HepG2 (cell line): ENCODE data around the gene ZNF277.

Experiments used
- CTCF ChIP-seq: sonication (generic); formaldehyde crosslinking; IDR thresholded peaks from 2 replicates; pipeline ENCODE4 v1.5.0; 2020; ENCODE audit warnings: mild to moderate bottlenecking, missing genetic modification reagents, moderate library complexity
- MAX ChIP-seq: IDR thresholded peaks from 2 replicates; pipeline ENCODE4 v1.6.1; 2012; ENCODE audit warnings: inconsistent platforms
- NR0B2 ChIP-seq: sonication (generic); formaldehyde crosslinking; IDR thresholded peaks from 2 replicates; pipeline ENCODE4 v1.4.0; 2020; ENCODE audit warnings: mild to moderate bottlenecking, missing genetic modification reagents
- POLR2A ChIP-seq, 2 experiments: IDR thresholded peaks; 2 replicates each; pipeline ENCODE4 v1.6.1; 2011; ENCODE audit warnings: low read depth in 2 of 2, low read length in 2 of 2, mild to moderate bottlenecking in 1 of 2, moderate library complexity in 1 of 2; ENCODE audit not compliant: insufficient read depth in 1 of 2
- PRPF4 ChIP-seq: fragments of 200-400 bp; formaldehyde crosslinking; IDR thresholded peaks from 2 replicates; pipeline ENCODE4 v1.6.1; 2016; ENCODE audit warnings: low read length, low read depth; ENCODE audit not compliant: poor library complexity, severe bottlenecking
- REST ChIP-seq, 2 experiments: IDR thresholded peaks; 2 replicates each; pipeline ENCODE4 v1.6.1; 2011 to 2012; ENCODE audit warnings: low read length in 2 of 2, borderline replicate concordance in 1 of 2, low read depth in 1 of 2, mild to moderate bottlenecking in 1 of 2, moderate library complexity in 1 of 2
- SALL1 ChIP-seq: sonication (generic); formaldehyde crosslinking; IDR thresholded peaks from 2 replicates; pipeline ENCODE4 v1.8.0; 2022; ENCODE audit warnings: mild to moderate bottlenecking, missing genetic modification reagents
- SP1 ChIP-seq, 2 experiments: fragments of 450-650 bp in 1 of 2; sonication (generic) in 1 of 2; formaldehyde crosslinking in 1 of 2; IDR thresholded peaks; 2 replicates each; pipeline versions ENCODE4 v1.4.0 to v1.6.1; 2016 to 2020; ENCODE audit warnings: missing genetic modification reagents in 1 of 2
- SP2 ChIP-seq: sonication (generic); formaldehyde crosslinking; IDR thresholded peaks from 2 replicates; pipeline ENCODE4 v1.5.1; 2020; ENCODE audit warnings: mild to moderate bottlenecking, missing genetic modification reagents
- ZNF850 ChIP-seq: sonication (generic); formaldehyde crosslinking; conservative IDR thresholded peaks from 2 replicates; pipeline ENCODE4 v1.9.0; 2021; ENCODE audit warnings: mild to moderate bottlenecking, missing genetic modification reagents
- ZSCAN25 ChIP-seq: sonication (generic); formaldehyde crosslinking; IDR thresholded peaks from 2 replicates; pipeline ENCODE4 v1.8.0; 2022; ENCODE audit warnings: mild to moderate bottlenecking, missing genetic modification reagents

- TF ChIP-seq SALL1 (no peak), ZNF850 (CRISPR knock-in tag) (no peak), REST (IDR thresholded peaks at IDR 0.05; ENCODE audit: borderline replicate concordance in 1 of 2, low read depth in 1 of 2, low read length in 2 of 2) (no peak), MAX (no peak), PRPF4 (no peak), SP2 (CRISPR knock-in tag) (no peak), POLR2A (IDR thresholded peaks at IDR 0.05; ENCODE audit: insufficient read depth in 1 of 2, low read depth in 2 of 2, low read length in 2 of 2) (no peak), SP1 (IDR thresholded peaks at IDR 0.05) (no peak), SP1 (CRISPR knock-in tag; IDR thresholded peaks at IDR 0.05) (no peak), ZSCAN25 (CRISPR knock-in tag) (no peak), CTCF (no peak), NR0B2 (no peak)
Observed at GRCh38 chr7:112160130-112160770, 46.2 kb upstream of the ZNF277 start.
